ENCODE measurements around the gene TBC1D24.
"Not testable (repeated sequence)": the region's sequence is repeated elsewhere in the genome, so short reads cannot be mapped to it uniquely, and the experiment has no call there.

TBC1D24 gene

GRCh38 chr16:2474877-2475412, at the start of gene TBC1D24:
TBC1D24 (plus strand) TSS chr16:2475127; CDS start chr16:2496149, 21,022 bp downstream.
- peak; percentile 94 for DNase-seq

GRCh38 chr16:2425825-2426430, 49.0 kb upstream of the TBC1D24 start:
- DNase-seq = no peak

- DNase-seq = peak; percentile 39
Measured at GRCh38 chr16:2426941-2427361, 48.0 kb upstream of the TBC1D24 start.

- DNase-seq = no peak
Measured at GRCh38 chr16:2427526-2427925, 47.4 kb upstream of the TBC1D24 start.

- DNase-seq = peak; percentile 74
Measured at GRCh38 chr16:2428051-2428783, 46.7 kb upstream of the TBC1D24 start.

- no peak for DNase-seq
Measured at GRCh38 chr16:2428784-2429033, 46.2 kb upstream of the TBC1D24 start.

- peak; percentile 99 for DNase-seq
Measured at GRCh38 chr16:2429034-2429770, 45.7 kb upstream of the TBC1D24 start, which contains the start of gene CCNF. CCNF (plus strand) TSS chr16:2429447; CDS start chr16:2429482, 35 bp downstream.

GRCh38 chr16:2429771-2430663, 44.9 kb upstream of the TBC1D24 start:
- DNase-seq = peak; percentile 74

- no peak for DNase-seq
Measured at GRCh38 chr16:2432286-2432685, 42.6 kb upstream of the TBC1D24 start.

- DNase-seq = no peak
Measured at GRCh38 chr16:2432801-2433505, 42.0 kb upstream of the TBC1D24 start.

GRCh38 chr16:2435236-2435635, 39.7 kb upstream of the TBC1D24 start:
- DNase-seq = not testable (repeated sequence)

- no peak for DNase-seq
Measured at GRCh38 chr16:2436110-2436509, 38.8 kb upstream of the TBC1D24 start.

- no peak for DNase-seq
Measured at GRCh38 chr16:2437032-2437790, 37.7 kb upstream of the TBC1D24 start.

GRCh38 chr16:2438121-2438520, 36.8 kb upstream of the TBC1D24 start:
- DNase-seq = no peak

GRCh38 chr16:2439598-2439997, 35.3 kb upstream of the TBC1D24 start:
- DNase-seq = no peak

GRCh38 chr16:2441143-2441804, 33.7 kb upstream of the TBC1D24 start:
- not testable (repeated sequence) for DNase-seq

GRCh38 chr16:2443555-2443954, 31.4 kb upstream of the TBC1D24 start:
- no peak for DNase-seq

- no peak for DNase-seq
Measured at GRCh38 chr16:2447920-2448583, 26.9 kb upstream of the TBC1D24 start.

GRCh38 chr16:2449118-2449517, 25.8 kb upstream of the TBC1D24 start:
- no peak for DNase-seq

GRCh38 chr16:2450535-2450934, 24.4 kb upstream of the TBC1D24 start:
- no peak for DNase-seq

All from RPMI8226 (cell line).